Testis (tissue), 2 donors: ENCODE results near the gene UBE3C.

Experiments
- POLR2A ChIP-seq: fragments of 450-650 bp; IDR thresholded peaks from one replicate; pipeline ENCODE4 v1.6.1; 2017; ENCODE audit warnings: antibody characterized with exemption, mild to moderate bottlenecking, moderate library complexity
- TF ChIP-seq, protein P1 (sequence below), 3 experiments: fragments of 450-650 bp in 2 of 3; fragments of 200-600 bp in 1 of 3; sonication (generic) in 1 of 3; IDR thresholded peaks; one replicate each; pipeline ENCODE4 v1.5.1; 2016 to 2019; ENCODE audit warnings: antibody characterized with exemption in 3 of 3, mild to moderate bottlenecking in 2 of 3, moderate library complexity in 1 of 3

- TF ChIP-seq, protein P1, sequence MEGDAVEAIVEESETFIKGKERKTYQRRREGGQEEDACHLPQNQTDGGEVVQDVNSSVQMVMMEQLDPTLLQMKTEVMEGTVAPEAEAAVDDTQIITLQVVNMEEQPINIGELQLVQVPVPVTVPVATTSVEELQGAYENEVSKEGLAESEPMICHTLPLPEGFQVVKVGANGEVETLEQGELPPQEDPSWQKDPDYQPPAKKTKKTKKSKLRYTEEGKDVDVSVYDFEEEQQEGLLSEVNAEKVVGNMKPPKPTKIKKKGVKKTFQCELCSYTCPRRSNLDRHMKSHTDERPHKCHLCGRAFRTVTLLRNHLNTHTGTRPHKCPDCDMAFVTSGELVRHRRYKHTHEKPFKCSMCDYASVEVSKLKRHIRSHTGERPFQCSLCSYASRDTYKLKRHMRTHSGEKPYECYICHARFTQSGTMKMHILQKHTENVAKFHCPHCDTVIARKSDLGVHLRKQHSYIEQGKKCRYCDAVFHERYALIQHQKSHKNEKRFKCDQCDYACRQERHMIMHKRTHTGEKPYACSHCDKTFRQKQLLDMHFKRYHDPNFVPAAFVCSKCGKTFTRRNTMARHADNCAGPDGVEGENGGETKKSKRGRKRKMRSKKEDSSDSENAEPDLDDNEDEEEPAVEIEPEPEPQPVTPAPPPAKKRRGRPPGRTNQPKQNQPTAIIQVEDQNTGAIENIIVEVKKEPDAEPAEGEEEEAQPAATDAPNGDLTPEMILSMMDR (IDR thresholded peaks at IDR 0.05): no peak
- no peak for TF ChIP-seq POLR2A
These were observed 84.0 kb downstream of the UBE3C start for GRCh38 chr7:157222687-157223086.
